NCI-H2196 treated with DMSO at 0.1 percent for 48 hours (cell line): ENCODE data around the gene EPM2A.
A peak's percentile ranks its signal among the peaks of the same experiment; 100 is the strongest.

Experiments used
- DNase-seq: peaks from one replicate; lab custom pipeline; 2025; ENCODE audit not compliant: unreplicated experiment; lab: John Stamatoyannopoulos, UW

The EPM2A gene

GRCh38 chr6:145681965-145682364, 53.4 kb downstream of the EPM2A start:
- no peak for DNase-seq

- no peak for DNase-seq
These were observed 61.8 kb downstream of the EPM2A start for GRCh38 chr6:145673504-145673903.

GRCh38 chr6:145670311-145670710, 65.0 kb downstream of the EPM2A start:
- DNase-seq, result no peak

GRCh38 chr6:145669627-145670034, 65.7 kb downstream of the EPM2A start:
- DNase-seq, result no peak

- DNase-seq, result no peak
These were observed 66.5 kb downstream of the EPM2A start for GRCh38 chr6:145668844-145669243.

- DNase-seq, result no peak
These were observed 74.6 kb downstream of the EPM2A start for GRCh38 chr6:145660676-145661075.

GRCh38 chr6:145656128-145656527, 79.2 kb downstream of the EPM2A start:
- no peak for DNase-seq

- no peak for DNase-seq
These were observed 82.7 kb downstream of the EPM2A start for GRCh38 chr6:145652572-145652971.

- DNase-seq, result no peak
These were observed 83.3 kb downstream of the EPM2A start for GRCh38 chr6:145651988-145652387.

- DNase-seq, result no peak
These were observed 87.2 kb downstream of the EPM2A start for GRCh38 chr6:145648149-145648548.

GRCh38 chr6:145647602-145648001, 87.7 kb downstream of the EPM2A start:
- no peak for DNase-seq

- no peak for DNase-seq
These were observed 91.6 kb downstream of the EPM2A start for GRCh38 chr6:145643760-145644159.

- peak; percentile 53 for DNase-seq
These were observed 101.2 kb downstream of the EPM2A start for GRCh38 chr6:145633981-145634627.

- no peak for DNase-seq
These were observed 102.3 kb downstream of the EPM2A start for GRCh38 chr6:145632971-145633370.

- DNase-seq, result peak; percentile 31
These were observed 103.9 kb downstream of the EPM2A start for GRCh38 chr6:145631374-145631773.

GRCh38 chr6:145630598-145630997, 104.7 kb downstream of the EPM2A start:
- DNase-seq, result no peak

- no peak for DNase-seq
These were observed 105.8 kb downstream of the EPM2A start for GRCh38 chr6:145629478-145629877.

GRCh38 chr6:145627451-145627850, 107.9 kb downstream of the EPM2A start:
- no peak for DNase-seq

GRCh38 chr6:145626857-145627256, 108.5 kb downstream of the EPM2A start:
- DNase-seq, result no peak

GRCh38 chr6:145623231-145623630, 112.1 kb downstream of the EPM2A start:
- no peak for DNase-seq

- DNase-seq, result no peak
These were observed 113.5 kb downstream of the EPM2A start for GRCh38 chr6:145621776-145622175.

- no peak for DNase-seq
These were observed 115.2 kb downstream of the EPM2A start for GRCh38 chr6:145620088-145620487.

GRCh38 chr6:145609521-145609920, 125.8 kb downstream of the EPM2A start:
- no peak for DNase-seq
